Testis (tissue), 3 donors: ENCODE data around the gene IL25. TPM values are rescaled to one million over a fixed set of nuclear protein-coding genes. Genes with fewer than 3 reads are reported as not detected.
"Not testable (repeated sequence)": the region's sequence is repeated elsewhere in the genome, so short reads cannot be mapped to it uniquely, and the experiment has no call there.

Source experiments
- DNase-seq: peaks from one replicate; pipeline ENCODE4 v3.0.0-alpha.2; 2019
- H3K27ac ChIP-seq, 2 donors: fragments of 200-600 bp; sonication (generic); one replicate each; pipeline ENCODE4 v1.5.1; 2019
- H3K27me3 ChIP-seq: fragments of 200-600 bp; sonication (generic); one replicate; pipeline ENCODE4 v1.5.1; 2019
- H3K36me3 ChIP-seq: fragments of 200-600 bp; sonication (generic); one replicate; pipeline ENCODE4 v1.5.1; 2017; ENCODE audit warnings: low read depth; ENCODE audit errors: missing control alignments
- H3K4me1 ChIP-seq: fragments of 200-600 bp; sonication (generic); one replicate; pipeline ENCODE4 v1.5.1; 2019
- H3K4me3 ChIP-seq, 2 donors: fragments of 200-600 bp; sonication (generic); one replicate each; pipeline ENCODE4 v1.5.1; 2017 to 2019
- H3K9me3 ChIP-seq: fragments of 200-600 bp; sonication (generic); one replicate; pipeline ENCODE4 v1.5.1; 2017
- CTCF ChIP-seq, 3 experiments: fragments of 450-650 bp in 2 of 3; fragments of 200-600 bp in 1 of 3; sonication (generic) in 1 of 3; IDR thresholded peaks; one replicate each; pipeline ENCODE4 v1.5.1; 2016 to 2019; ENCODE audit warnings: antibody characterized with exemption in 3 of 3, mild to moderate bottlenecking in 2 of 3, moderate library complexity in 1 of 3
- POLR2A ChIP-seq: fragments of 450-650 bp; IDR thresholded peaks from one replicate; pipeline ENCODE4 v1.6.1; 2017; ENCODE audit warnings: antibody characterized with exemption, mild to moderate bottlenecking, moderate library complexity
- whole genome bisulfite sequencing, 2 donors: methylation state at CpG; one replicate each; pipeline ENCODE4 v1.1.5; 2018; 5-methylcytosine and 5-hydroxymethylcytosine counted together
- intact Hi-C: fragments of 100-400 bp; cut with DNase I; formaldehyde crosslinking; loops from one replicate; pipeline ENCODE4 v1.15.1; 2023; ENCODE audit warnings: low total_unique reads
- polyA plus RNA-seq: library from polyadenylated mRNA; stranded (reverse); fragments of 350-450 nt; fragmentation: Illumina TruSeq; extraction: RNeasy Lipid Tissue Mini Kit (QIAGEN cat#74804); gene quantifications from one replicate; pipeline ENCODE4 v1.2.3, GENCODE V29; 2014; ENCODE audit warnings: low read depth, low replicate concordance; ENCODE audit not compliant: insufficient read depth
- total RNA-seq, 2 donors: library from RNA; depleted of rRNA; stranded (reverse); fragments of >200 nt; gene quantifications; one replicate each; pipeline ENCODE4 v1.2.3, GENCODE V29; 2016

The IL25 gene
- total and polyA plus RNA-seq, 3 donors from 2014 or later: 0.39 to 0.83 (median 0.68) TPM

- intact Hi-C loops: no loop called here
These were observed 14.4 kb downstream of the IL25 start for GRCh38 chr14:23386999-23387398.

GRCh38 chr14:23387916-23388882, 15.6 kb downstream of the IL25 start:
- no peak for DNase-seq
- no peak overlapping the region for H3K4me3 ChIP-seq
- H3K27ac ChIP-seq: no peak overlapping the region
- no peaks in the 10 kb centered on the region for H3K9me3 ChIP-seq
- 78 to 79% methylated on average over 25 to 26 of the region's 26 CpGs for WGBS, 2 donors
- intact Hi-C loops: no loop called here
- TF ChIP-seq CTCF (IDR thresholded peaks at IDR 0.05): no peak
- TF ChIP-seq POLR2A: no peak
- H3K27me3 ChIP-seq: no peaks in the 10 kb centered on the region
- H3K4me1 ChIP-seq: peaks cover 7% of the 10 kb centered on the region
- H3K36me3 ChIP-seq: no peaks in the 10 kb centered on the region

More at GRCh38 chr14:23386999-23387398, 14.4 kb downstream of the IL25 start:
- 86 to 91% methylated on average over 1 of the region's 1 CpG for WGBS, 2 donors
- Histone ChIP-seq H3K36me3 (no peaks in the 10 kb centered on the region), H3K4me3 (no peak overlapping the region), H3K27ac (no peak overlapping the region), H3K9me3 (no peaks in the 10 kb centered on the region), H3K27me3 (no peaks in the 10 kb centered on the region), H3K4me1 (peaks cover 7% of the 10 kb centered on the region)
- no peak for TF ChIP-seq POLR2A
- TF ChIP-seq CTCF (IDR thresholded peaks at IDR 0.05): no peak
- no peak for DNase-seq

- intact Hi-C loops: no loop called here
- Histone ChIP-seq H3K9me3 (no peaks in the 10 kb centered on the region), H3K27me3 (no peaks in the 10 kb centered on the region), H3K4me3 (no peak overlapping the region), H3K36me3 (no peaks in the 10 kb centered on the region), H3K27ac (no peak overlapping the region), H3K4me1 (peaks cover 7% of the 10 kb centered on the region)
- no peak for DNase-seq
- WGBS, 2 donors: 75 to 80% methylated on average over 8 of the region's 8 CpGs
- TF ChIP-seq CTCF (IDR thresholded peaks at IDR 0.05) (no peak), POLR2A (no peak)
These were observed 16.4 kb downstream of the IL25 start for GRCh38 chr14:23388996-23389395.

DNA sequence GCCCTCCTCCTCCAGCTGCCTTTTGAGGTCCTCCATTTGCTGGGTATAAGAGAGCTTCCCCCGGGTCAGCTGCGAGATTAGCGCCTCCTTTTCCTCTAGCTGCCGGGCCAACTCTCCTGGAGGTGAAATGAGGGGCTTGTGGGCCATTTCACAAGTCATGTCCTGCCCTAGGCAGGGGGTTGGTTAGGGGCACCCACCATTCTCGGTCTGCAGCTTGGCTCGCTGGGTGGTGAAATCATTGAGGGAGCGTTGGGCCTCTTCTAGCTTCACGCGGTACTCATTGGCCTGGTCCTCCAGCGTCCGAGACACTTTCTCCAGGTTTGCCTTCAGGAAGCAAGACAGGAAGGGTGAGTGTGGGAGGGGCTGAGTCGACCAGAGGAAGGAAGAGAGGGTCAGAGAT, 16.8 kb downstream of the IL25 start:
- Histone ChIP-seq H3K36me3 (no peaks in the 10 kb centered on the region), H3K4me3 (no peak overlapping the region), H3K4me1 (peaks cover 7% of the 10 kb centered on the region), H3K9me3 (no peaks in the 10 kb centered on the region), H3K27ac (no peak overlapping the region), H3K27me3 (no peaks in the 10 kb centered on the region)
- TF ChIP-seq POLR2A: no peak
- no peak for TF ChIP-seq CTCF (IDR thresholded peaks at IDR 0.05)
- intact Hi-C loops: no loop called here
- 81 to 82% methylated on average over 11 to 12 of the region's 12 CpGs for WGBS, 2 donors
- no peak for DNase-seq

DNA sequence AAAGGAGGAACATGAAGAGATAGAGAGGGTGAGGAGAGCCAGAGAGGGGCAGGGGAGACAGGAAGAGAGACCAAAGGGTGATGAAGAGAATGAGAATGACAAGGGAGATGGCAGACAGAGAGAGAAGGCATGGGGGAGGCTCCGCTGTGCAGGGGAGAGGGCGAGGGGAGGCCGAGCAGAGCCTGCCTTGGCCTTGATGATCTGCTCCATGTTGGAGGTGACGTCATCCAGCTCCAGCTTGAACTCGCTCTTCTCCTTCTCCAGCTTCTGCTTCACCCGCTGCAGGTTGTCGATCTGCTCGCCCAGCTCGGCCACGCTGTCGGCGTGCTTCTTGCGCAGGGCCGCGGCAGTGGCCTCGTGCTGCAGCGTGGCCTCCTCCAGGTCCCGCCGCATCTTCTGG, 17.3 kb downstream of the IL25 start:
- intact Hi-C loops, H3K4me3 ChIP-seq, H3K4me1 ChIP-seq, DNase-seq, H3K27ac ChIP-seq, H3K36me3 ChIP-seq, H3K9me3 ChIP-seq, H3K27me3 ChIP-seq: not testable (repeated sequence)
- WGBS, 2 donors: 75 to 93% methylated on average over 4 to 10 of the region's 19 CpGs
